Measurements from ENCODE around the gene SEC24D. TPM values are rescaled to one million over a fixed set of nuclear protein-coding genes. Genes with fewer than 3 reads are reported as not detected.

The SEC24D gene
- total RNA-seq, 1 donor from 2014 or later: 8.2 TPM

- Histone ChIP-seq H3F3A (ENCODE audit: low read depth) (no peaks in the 10 kb centered on the region), H3K27me3 (no peaks in the 10 kb centered on the region), H3K27ac (no peak overlapping the region), H3K4me3 (no peak overlapping the region), H2AFZ (replicated peaks) (no peak overlapping the region), H4K20me1 (ENCODE audit: low read depth) (no peaks in the 10 kb centered on the region), H3K9ac (no peak overlapping the region), H3K79me2 (ENCODE audit: low read depth) (no peaks in the 10 kb centered on the region), H3K9me3 (ENCODE audit: low read depth) (no peaks in the 10 kb centered on the region), H3K36me3 (no peaks in the 10 kb centered on the region), H3K4me1 (no peaks in the 10 kb centered on the region), H3K4me2 (no peak overlapping the region)
- Mint-ChIP-seq H3K4me3 (no peak overlapping the region), H3K36me3 (peaks cover 2% of the 10 kb centered on the region), H3K27ac (no peak overlapping the region), H3K27me3 (ENCODE audit: insufficient read depth, low read depth) (no peaks in the 10 kb centered on the region), H3K9me3 (no peaks in the 10 kb centered on the region), H3K4me1 (peaks cover 3% of the 10 kb centered on the region)
- TF ChIP-seq, protein P1, sequence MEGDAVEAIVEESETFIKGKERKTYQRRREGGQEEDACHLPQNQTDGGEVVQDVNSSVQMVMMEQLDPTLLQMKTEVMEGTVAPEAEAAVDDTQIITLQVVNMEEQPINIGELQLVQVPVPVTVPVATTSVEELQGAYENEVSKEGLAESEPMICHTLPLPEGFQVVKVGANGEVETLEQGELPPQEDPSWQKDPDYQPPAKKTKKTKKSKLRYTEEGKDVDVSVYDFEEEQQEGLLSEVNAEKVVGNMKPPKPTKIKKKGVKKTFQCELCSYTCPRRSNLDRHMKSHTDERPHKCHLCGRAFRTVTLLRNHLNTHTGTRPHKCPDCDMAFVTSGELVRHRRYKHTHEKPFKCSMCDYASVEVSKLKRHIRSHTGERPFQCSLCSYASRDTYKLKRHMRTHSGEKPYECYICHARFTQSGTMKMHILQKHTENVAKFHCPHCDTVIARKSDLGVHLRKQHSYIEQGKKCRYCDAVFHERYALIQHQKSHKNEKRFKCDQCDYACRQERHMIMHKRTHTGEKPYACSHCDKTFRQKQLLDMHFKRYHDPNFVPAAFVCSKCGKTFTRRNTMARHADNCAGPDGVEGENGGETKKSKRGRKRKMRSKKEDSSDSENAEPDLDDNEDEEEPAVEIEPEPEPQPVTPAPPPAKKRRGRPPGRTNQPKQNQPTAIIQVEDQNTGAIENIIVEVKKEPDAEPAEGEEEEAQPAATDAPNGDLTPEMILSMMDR (IDR thresholded peaks at IDR 0.05): no peak
- TF ChIP-seq EZH2phosphoT487 (IDR thresholded peaks at IDR 0.05): no peak
- TF ChIP-seq EZH2 (IDR thresholded peaks at IDR 0.05): no peak
- DNase-seq (ENCODE audit: low spot score): no peak
These were observed 80.3 kb downstream of the SEC24D start for GRCh38 chr4:118755438-118756226.

GRCh38 chr4:118754890-118755289, 81.0 kb downstream of the SEC24D start:
- Histone ChIP-seq H3K9ac (no peak overlapping the region), H4K20me1 (ENCODE audit: low read depth) (no peaks in the 10 kb centered on the region), H3K4me3 (no peak overlapping the region), H3K27me3 (no peaks in the 10 kb centered on the region), H3K79me2 (ENCODE audit: low read depth) (no peaks in the 10 kb centered on the region), H3K4me2 (no peak overlapping the region), H2AFZ (replicated peaks) (no peak overlapping the region), H3F3A (ENCODE audit: low read depth) (no peaks in the 10 kb centered on the region), H3K4me1 (no peaks in the 10 kb centered on the region), H3K36me3 (no peaks in the 10 kb centered on the region), H3K9me3 (ENCODE audit: low read depth) (no peaks in the 10 kb centered on the region), H3K27ac (no peak overlapping the region)
- TF ChIP-seq, protein P1 (IDR thresholded peaks at IDR 0.05): no peak
- no peak for TF ChIP-seq EZH2 (IDR thresholded peaks at IDR 0.05)
- TF ChIP-seq EZH2phosphoT487 (IDR thresholded peaks at IDR 0.05): no peak
- Mint-ChIP-seq H3K27ac (no peak overlapping the region), H3K9me3 (no peaks in the 10 kb centered on the region), H3K4me1 (peaks cover 3% of the 10 kb centered on the region), H3K36me3 (peaks cover 2% of the 10 kb centered on the region), H3K27me3 (ENCODE audit: insufficient read depth, low read depth) (no peaks in the 10 kb centered on the region), H3K4me3 (no peak overlapping the region)
- no peak for DNase-seq (ENCODE audit: low spot score)

- Histone ChIP-seq H3K36me3 (no peaks in the 10 kb centered on the region), H3K4me3 (no peak overlapping the region), H3K4me2 (no peak overlapping the region), H3K9me3 (ENCODE audit: low read depth) (no peaks in the 10 kb centered on the region), H3K79me2 (ENCODE audit: low read depth) (no peaks in the 10 kb centered on the region), H3K27ac (no peak overlapping the region), H3F3A (ENCODE audit: low read depth) (no peaks in the 10 kb centered on the region), H3K27me3 (no peaks in the 10 kb centered on the region), H2AFZ (replicated peaks) (no peak overlapping the region), H3K9ac (no peak overlapping the region), H3K4me1 (no peaks in the 10 kb centered on the region), H4K20me1 (ENCODE audit: low read depth) (no peaks in the 10 kb centered on the region)
- Mint-ChIP-seq H3K9me3 (no peaks in the 10 kb centered on the region), H3K4me1 (peaks cover 3% of the 10 kb centered on the region), H3K27ac (no peak overlapping the region), H3K27me3 (ENCODE audit: insufficient read depth, low read depth) (no peaks in the 10 kb centered on the region), H3K36me3 (peaks cover 2% of the 10 kb centered on the region), H3K4me3 (no peak overlapping the region)
- TF ChIP-seq EZH2 (IDR thresholded peaks at IDR 0.05) (no peak), EZH2phosphoT487 (IDR thresholded peaks at IDR 0.05) (no peak)
- TF ChIP-seq, protein P1 (IDR thresholded peaks at IDR 0.05): no peak
- DNase-seq (ENCODE audit: low spot score): no peak
These were observed 82.2 kb downstream of the SEC24D start for GRCh38 chr4:118753685-118754084.

Data from neural progenitor cell (in vitro differentiated cells).